SK-N-SH (cell line): Measurements from ENCODE around the gene EXOC4. TPM values are rescaled to one million over a fixed set of nuclear protein-coding genes. Genes with fewer than 3 reads are reported as not detected.
A peak's percentile ranks its signal among the peaks of the same experiment; 100 is the strongest.

Source experiments
- CTCF ChIA-PET: fragments of 300-600, 350-600 bp; formaldehyde crosslinking; extraction: SDS; loops from one replicate; lab custom pipeline; 2021; lab: Yijun Ruan, JAX
- POLR2A ChIA-PET: fragments of 350-600 bp; sonication (Branson Sonifier 250); formaldehyde crosslinking; extraction: SDS; loops from one replicate; lab custom pipeline; 2020; ENCODE audit warnings: antibody characterized with exemption, inconsistent platforms; lab: Yijun Ruan, JAX
- DNase-seq: peaks from one replicate; pipeline ENCODE4 v3.0.0; 2012
- H2AFZ ChIP-seq: fragments of 200-600 bp; sonication (generic); 2 replicates; pipeline ENCODE4 v1.8.1; 2016; ENCODE audit warnings: antibody characterized with exemption, mild to moderate bottlenecking, low read depth
- H3F3A ChIP-seq: fragments of 200-600 bp; sonication (generic); replicated peaks from 2 replicates; pipeline ENCODE3; 2016; ENCODE audit warnings: antibody characterized with exemption, mild to moderate bottlenecking; ENCODE audit not compliant: insufficient read depth
- H3K27ac ChIP-seq, 2 experiments: fragments of 200-500 bp in 1 of 2; fragments of 200-600 bp in 1 of 2; sonication (Bioruptor generic) in 1 of 2; sonication (generic), shearing (Covaris generic) in 1 of 2; 2 replicates each; pipeline versions ENCODE4 v1.5.1 to v1.6.1; 2014 to 2016; ENCODE audit warnings: low read depth in 2 of 2, inconsistent platforms in 1 of 2, low read length in 1 of 2, mild to moderate bottlenecking in 1 of 2, mixed read lengths in 1 of 2
- H3K27me3 ChIP-seq: fragments of 200-600 bp; sonication (generic), shearing (Covaris generic); 2 replicates; pipeline ENCODE4 v1.6.1; 2016; ENCODE audit warnings: mixed run types; ENCODE audit not compliant: insufficient read depth
- H3K36me3 ChIP-seq, 2 experiments: fragments of 200-500 bp in 1 of 2; fragments of 200-600 bp in 1 of 2; sonication (Bioruptor generic) in 1 of 2; sonication (generic) in 1 of 2; replicated peaks in 1 of 2; 2 replicates each; pipeline versions ENCODE3 to v1.5.1; 2014 to 2016; ENCODE audit warnings: low read length in 1 of 2, mild to moderate bottlenecking in 1 of 2; ENCODE audit not compliant: insufficient read depth in 2 of 2, control insufficient read depth in 1 of 2
- H3K4me1 ChIP-seq, 2 experiments: fragments of 200-500 bp in 1 of 2; fragments of 200-600 bp in 1 of 2; sonication (Bioruptor generic) in 1 of 2; sonication (generic), shearing (Covaris generic) in 1 of 2; 2 replicates each; pipeline versions ENCODE4 v1.5.1 to v1.6.1; 2014 to 2016; ENCODE audit warnings: low read depth in 1 of 2, low read length in 1 of 2, mixed run types in 1 of 2; ENCODE audit not compliant: insufficient read depth in 2 of 2, control insufficient read depth in 1 of 2
- H3K4me2 ChIP-seq: fragments of 200-600 bp; sonication (generic), shearing (Covaris generic); 2 replicates; pipeline ENCODE4 v1.6.1; 2017; ENCODE audit warnings: mixed run types
- H3K4me3 ChIP-seq, 2 experiments: fragments of 200-500 bp in 1 of 2; fragments of 200-600 bp in 1 of 2; sonication (Bioruptor generic) in 1 of 2; sonication (generic), shearing (Covaris generic) in 1 of 2; 2 replicates each; pipeline versions ENCODE4 v1.5.1 to v1.8.1; 2014 to 2016; ENCODE audit warnings: low read depth in 2 of 2, inconsistent platforms in 1 of 2, low read length in 1 of 2, mild to moderate bottlenecking in 1 of 2, mixed read lengths in 1 of 2, moderate library complexity in 1 of 2
- H3K79me2 ChIP-seq: fragments of 200-600 bp; sonication (generic); 2 replicates; pipeline ENCODE4 v1.8.1; 2017; ENCODE audit warnings: mild to moderate bottlenecking; ENCODE audit not compliant: insufficient read depth
- H3K9ac ChIP-seq: fragments of 200-600 bp; sonication (generic); 2 replicates; pipeline ENCODE4 v1.6.1; 2017; ENCODE audit warnings: mixed run types
- H3K9me2 ChIP-seq: fragments of 200-600 bp; sonication (generic); 2 replicates; pipeline ENCODE4 v1.6.1; 2017; ENCODE audit warnings: mixed run types
- H3K9me3 ChIP-seq: fragments of 200-600 bp; sonication (generic); 2 replicates; pipeline ENCODE4 v1.6.1; 2017; ENCODE audit warnings: mixed run types, mild to moderate bottlenecking, moderate library complexity
- H4K20me1 ChIP-seq: fragments of 200-600 bp; sonication (generic); 2 replicates; pipeline ENCODE4 v1.6.1; 2017; ENCODE audit warnings: mild to moderate bottlenecking, mixed run types; ENCODE audit not compliant: insufficient read depth
- ELF1 ChIP-seq: IDR thresholded peaks from 2 replicates; pipeline ENCODE4 v1.4.0; 2012
- EZH2phosphoT487 ChIP-seq: fragments of 200-600 bp; sonication (generic); IDR thresholded peaks from 2 replicates; pipeline ENCODE4 v1.6.1; 2017; ENCODE audit warnings: low read depth, mixed run types, mild to moderate bottlenecking, antibody characterized with exemption, moderate library complexity, borderline replicate concordance
- FOSL2 ChIP-seq: IDR thresholded peaks from 2 replicates; pipeline ENCODE4 v1.4.0; 2012; ENCODE audit warnings: low read depth, mild to moderate bottlenecking, moderate library complexity, borderline replicate concordance
- FOXM1 ChIP-seq: IDR thresholded peaks from 2 replicates; pipeline ENCODE4 v1.4.0; 2012; ENCODE audit warnings: low read depth, mild to moderate bottlenecking
- GABPA ChIP-seq: IDR thresholded peaks from 2 replicates; pipeline ENCODE4 v1.4.0; 2012; ENCODE audit warnings: low read depth, mild to moderate bottlenecking
- GATA2 ChIP-seq: sonication (generic); formaldehyde crosslinking; IDR thresholded peaks from 2 replicates; pipeline ENCODE4 v1.5.0; 2020; ENCODE audit warnings: mild to moderate bottlenecking, missing genetic modification reagents
- JUND ChIP-seq: IDR thresholded peaks from 2 replicates; pipeline ENCODE4 v1.4.0; 2012
- MEF2A ChIP-seq: IDR thresholded peaks from 2 replicates; pipeline ENCODE4 v1.4.0; 2012; ENCODE audit warnings: low read depth, borderline replicate concordance
- NFIC ChIP-seq: IDR thresholded peaks from 2 replicates; pipeline ENCODE4 v1.4.0; 2012; ENCODE audit warnings: borderline replicate concordance
- POLR2AphosphoS5 ChIP-seq: IDR thresholded peaks from 2 replicates; pipeline ENCODE4 v1.6.1; 2012; ENCODE audit warnings: low read depth, low read length
- RAD21 ChIP-seq: IDR thresholded peaks from 2 replicates; pipeline ENCODE4 v1.6.1; 2012; ENCODE audit warnings: mild to moderate bottlenecking, low read length
- RXRA ChIP-seq: IDR thresholded peaks from 2 replicates; pipeline ENCODE4 v1.4.0; 2012; ENCODE audit warnings: low read depth, mild to moderate bottlenecking, borderline replicate concordance
- SIN3A ChIP-seq: IDR thresholded peaks from 2 replicates; pipeline ENCODE4 v1.6.1; 2012; ENCODE audit warnings: low read depth, mild to moderate bottlenecking, low read length, moderate library complexity, borderline replicate concordance
- TAF1 ChIP-seq: IDR thresholded peaks from 2 replicates; pipeline ENCODE4 v1.6.1; 2012; ENCODE audit warnings: low read depth, mild to moderate bottlenecking, low read length, moderate library complexity, borderline replicate concordance
- TCF12 ChIP-seq: IDR thresholded peaks from 2 replicates; pipeline ENCODE4 v1.4.0; 2012
- YY1 ChIP-seq: IDR thresholded peaks from 2 replicates; pipeline ENCODE4 v1.4.0; 2012; ENCODE audit warnings: low read depth, mild to moderate bottlenecking
- polyA plus RNA-seq, 3 experiments: library from polyadenylated mRNA; depleted of rRNA; stranded (reverse); fragments of >200 nt; gene quantifications; 2 replicates each; pipeline ENCODE4 v1.2.3, GENCODE V29; 2012
- TF ChIP-seq, protein P1 (sequence below): IDR thresholded peaks from 2 replicates; pipeline ENCODE4 v1.4.0; 2012; ENCODE audit warnings: low read depth
- TF ChIP-seq, protein P2 (sequence below): fragments of 200-600 bp; sonication (generic); IDR thresholded peaks from 2 replicates; pipeline ENCODE4 v1.6.1; 2017; ENCODE audit warnings: antibody characterized with exemption, mild to moderate bottlenecking, moderate library complexity
- TF ChIP-seq, protein P3 (sequence below): fragments of 150-350 bp; IDR thresholded peaks from 2 replicates; pipeline ENCODE4 v1.6.1; 2017; ENCODE audit warnings: antibody characterized with exemption, low read length, low read depth, borderline replicate concordance
- TF ChIP-seq, protein P4 (sequence below): fragments of 150-350 bp; IDR thresholded peaks from 2 replicates; pipeline ENCODE4 v1.6.1; 2016; ENCODE audit warnings: mild to moderate bottlenecking, low read depth, low read length
- TF ChIP-seq, protein P5 (sequence below): IDR thresholded peaks from 2 replicates; pipeline ENCODE4 v1.4.0; 2012; ENCODE audit warnings: low read depth, borderline replicate concordance
- TF ChIP-seq, protein P6 (sequence below): IDR thresholded peaks from 2 replicates; pipeline ENCODE4; 2012
- TF ChIP-seq, protein P7 (sequence below): IDR thresholded peaks from 2 replicates; pipeline ENCODE4 v1.6.1; 2012; ENCODE audit warnings: mild to moderate bottlenecking, low read depth, low read length, moderate library complexity

The EXOC4 gene
- polyA plus RNA-seq, 1 of the 3 experiments (the other 2 are of a cell fraction): 37.3 TPM

DNA sequence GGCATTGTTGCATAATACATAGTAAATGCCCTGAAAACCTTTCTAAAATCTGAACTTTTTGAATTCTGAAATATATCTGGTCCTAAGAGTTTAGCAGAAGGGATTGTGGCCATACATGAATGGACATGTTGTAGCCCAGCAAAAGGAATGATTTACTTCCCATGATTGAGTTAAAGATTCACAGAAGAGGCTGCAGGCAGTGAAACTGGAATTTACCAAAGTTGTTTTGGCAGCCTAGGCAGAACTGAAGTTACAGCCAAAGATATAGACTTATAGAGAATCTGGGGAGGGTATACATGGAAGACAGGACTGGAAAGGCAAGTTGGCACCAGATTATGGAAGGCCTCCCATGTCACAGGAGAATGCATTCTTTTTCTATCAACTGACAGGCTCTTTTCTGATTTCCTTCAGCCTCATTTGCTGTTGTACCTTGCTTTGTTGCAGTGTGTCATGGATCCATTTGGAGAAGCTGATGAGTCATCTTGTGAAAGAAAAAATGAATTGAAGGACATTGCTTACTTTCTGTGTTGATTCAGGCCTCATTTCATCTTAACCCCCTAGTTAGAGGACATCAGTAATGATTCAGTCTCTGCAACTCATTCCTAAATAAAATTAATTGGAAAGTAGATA is 518.1 kb downstream of the EXOC4 start:
- TF ChIP-seq GABPA: no peak
- TF ChIP-seq, protein P1, sequence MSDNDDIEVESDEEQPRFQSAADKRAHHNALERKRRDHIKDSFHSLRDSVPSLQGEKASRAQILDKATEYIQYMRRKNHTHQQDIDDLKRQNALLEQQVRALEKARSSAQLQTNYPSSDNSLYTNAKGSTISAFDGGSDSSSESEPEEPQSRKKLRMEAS: no peak
- TF ChIP-seq FOXM1: no peak
- TF ChIP-seq SIN3A: no peak
- no peak for TF ChIP-seq ELF1
- no peak for TF ChIP-seq RXRA
- TF ChIP-seq, protein P2, sequence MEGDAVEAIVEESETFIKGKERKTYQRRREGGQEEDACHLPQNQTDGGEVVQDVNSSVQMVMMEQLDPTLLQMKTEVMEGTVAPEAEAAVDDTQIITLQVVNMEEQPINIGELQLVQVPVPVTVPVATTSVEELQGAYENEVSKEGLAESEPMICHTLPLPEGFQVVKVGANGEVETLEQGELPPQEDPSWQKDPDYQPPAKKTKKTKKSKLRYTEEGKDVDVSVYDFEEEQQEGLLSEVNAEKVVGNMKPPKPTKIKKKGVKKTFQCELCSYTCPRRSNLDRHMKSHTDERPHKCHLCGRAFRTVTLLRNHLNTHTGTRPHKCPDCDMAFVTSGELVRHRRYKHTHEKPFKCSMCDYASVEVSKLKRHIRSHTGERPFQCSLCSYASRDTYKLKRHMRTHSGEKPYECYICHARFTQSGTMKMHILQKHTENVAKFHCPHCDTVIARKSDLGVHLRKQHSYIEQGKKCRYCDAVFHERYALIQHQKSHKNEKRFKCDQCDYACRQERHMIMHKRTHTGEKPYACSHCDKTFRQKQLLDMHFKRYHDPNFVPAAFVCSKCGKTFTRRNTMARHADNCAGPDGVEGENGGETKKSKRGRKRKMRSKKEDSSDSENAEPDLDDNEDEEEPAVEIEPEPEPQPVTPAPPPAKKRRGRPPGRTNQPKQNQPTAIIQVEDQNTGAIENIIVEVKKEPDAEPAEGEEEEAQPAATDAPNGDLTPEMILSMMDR: no peak
- TF ChIP-seq, protein P3, sequence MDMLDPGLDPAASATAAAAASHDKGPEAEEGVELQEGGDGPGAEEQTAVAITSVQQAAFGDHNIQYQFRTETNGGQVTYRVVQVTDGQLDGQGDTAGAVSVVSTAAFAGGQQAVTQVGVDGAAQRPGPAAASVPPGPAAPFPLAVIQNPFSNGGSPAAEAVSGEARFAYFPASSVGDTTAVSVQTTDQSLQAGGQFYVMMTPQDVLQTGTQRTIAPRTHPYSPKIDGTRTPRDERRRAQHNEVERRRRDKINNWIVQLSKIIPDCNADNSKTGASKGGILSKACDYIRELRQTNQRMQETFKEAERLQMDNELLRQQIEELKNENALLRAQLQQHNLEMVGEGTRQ: no peak
- TF ChIP-seq JUND: peak; percentile 85
- TF ChIP-seq TAF1: no peak
- no peak for TF ChIP-seq RAD21
- TF ChIP-seq, protein P4, sequence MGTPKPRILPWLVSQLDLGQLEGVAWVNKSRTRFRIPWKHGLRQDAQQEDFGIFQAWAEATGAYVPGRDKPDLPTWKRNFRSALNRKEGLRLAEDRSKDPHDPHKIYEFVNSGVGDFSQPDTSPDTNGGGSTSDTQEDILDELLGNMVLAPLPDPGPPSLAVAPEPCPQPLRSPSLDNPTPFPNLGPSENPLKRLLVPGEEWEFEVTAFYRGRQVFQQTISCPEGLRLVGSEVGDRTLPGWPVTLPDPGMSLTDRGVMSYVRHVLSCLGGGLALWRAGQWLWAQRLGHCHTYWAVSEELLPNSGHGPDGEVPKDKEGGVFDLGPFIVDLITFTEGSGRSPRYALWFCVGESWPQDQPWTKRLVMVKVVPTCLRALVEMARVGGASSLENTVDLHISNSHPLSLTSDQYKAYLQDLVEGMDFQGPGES: no peak
- peak; percentile 94 for TF ChIP-seq FOSL2
- no peak for TF ChIP-seq MEF2A
- no peak for TF ChIP-seq EZH2phosphoT487
- TF ChIP-seq POLR2AphosphoS5: peak; percentile 16; the same call in 1 of the 2 replicates
- 0 out of 2 replicates have a peak, but pooled peaks have one; percentile 36 for TF ChIP-seq NFIC
- TF ChIP-seq, protein P5, sequence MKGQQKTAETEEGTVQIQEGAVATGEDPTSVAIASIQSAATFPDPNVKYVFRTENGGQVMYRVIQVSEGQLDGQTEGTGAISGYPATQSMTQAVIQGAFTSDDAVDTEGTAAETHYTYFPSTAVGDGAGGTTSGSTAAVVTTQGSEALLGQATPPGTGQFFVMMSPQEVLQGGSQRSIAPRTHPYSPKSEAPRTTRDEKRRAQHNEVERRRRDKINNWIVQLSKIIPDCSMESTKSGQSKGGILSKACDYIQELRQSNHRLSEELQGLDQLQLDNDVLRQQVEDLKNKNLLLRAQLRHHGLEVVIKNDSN: no peak
- no peak for TF ChIP-seq YY1
- TF ChIP-seq, protein P6, sequence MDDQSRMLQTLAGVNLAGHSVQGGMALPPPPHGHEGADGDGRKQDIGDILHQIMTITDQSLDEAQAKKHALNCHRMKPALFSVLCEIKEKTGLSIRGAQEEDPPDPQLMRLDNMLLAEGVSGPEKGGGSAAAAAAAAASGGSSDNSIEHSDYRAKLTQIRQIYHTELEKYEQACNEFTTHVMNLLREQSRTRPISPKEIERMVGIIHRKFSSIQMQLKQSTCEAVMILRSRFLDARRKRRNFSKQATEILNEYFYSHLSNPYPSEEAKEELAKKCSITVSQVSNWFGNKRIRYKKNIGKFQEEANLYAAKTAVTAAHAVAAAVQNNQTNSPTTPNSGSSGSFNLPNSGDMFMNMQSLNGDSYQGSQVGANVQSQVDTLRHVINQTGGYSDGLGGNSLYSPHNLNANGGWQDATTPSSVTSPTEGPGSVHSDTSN: no peak; the same call in 1 of the 2 replicates
- TF ChIP-seq, protein P7, sequence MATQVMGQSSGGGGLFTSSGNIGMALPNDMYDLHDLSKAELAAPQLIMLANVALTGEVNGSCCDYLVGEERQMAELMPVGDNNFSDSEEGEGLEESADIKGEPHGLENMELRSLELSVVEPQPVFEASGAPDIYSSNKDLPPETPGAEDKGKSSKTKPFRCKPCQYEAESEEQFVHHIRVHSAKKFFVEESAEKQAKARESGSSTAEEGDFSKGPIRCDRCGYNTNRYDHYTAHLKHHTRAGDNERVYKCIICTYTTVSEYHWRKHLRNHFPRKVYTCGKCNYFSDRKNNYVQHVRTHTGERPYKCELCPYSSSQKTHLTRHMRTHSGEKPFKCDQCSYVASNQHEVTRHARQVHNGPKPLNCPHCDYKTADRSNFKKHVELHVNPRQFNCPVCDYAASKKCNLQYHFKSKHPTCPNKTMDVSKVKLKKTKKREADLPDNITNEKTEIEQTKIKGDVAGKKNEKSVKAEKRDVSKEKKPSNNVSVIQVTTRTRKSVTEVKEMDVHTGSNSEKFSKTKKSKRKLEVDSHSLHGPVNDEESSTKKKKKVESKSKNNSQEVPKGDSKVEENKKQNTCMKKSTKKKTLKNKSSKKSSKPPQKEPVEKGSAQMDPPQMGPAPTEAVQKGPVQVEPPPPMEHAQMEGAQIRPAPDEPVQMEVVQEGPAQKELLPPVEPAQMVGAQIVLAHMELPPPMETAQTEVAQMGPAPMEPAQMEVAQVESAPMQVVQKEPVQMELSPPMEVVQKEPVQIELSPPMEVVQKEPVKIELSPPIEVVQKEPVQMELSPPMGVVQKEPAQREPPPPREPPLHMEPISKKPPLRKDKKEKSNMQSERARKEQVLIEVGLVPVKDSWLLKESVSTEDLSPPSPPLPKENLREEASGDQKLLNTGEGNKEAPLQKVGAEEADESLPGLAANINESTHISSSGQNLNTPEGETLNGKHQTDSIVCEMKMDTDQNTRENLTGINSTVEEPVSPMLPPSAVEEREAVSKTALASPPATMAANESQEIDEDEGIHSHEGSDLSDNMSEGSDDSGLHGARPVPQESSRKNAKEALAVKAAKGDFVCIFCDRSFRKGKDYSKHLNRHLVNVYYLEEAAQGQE: no peak
- no peak for TF ChIP-seq GATA2 (CRISPR knock-in tag)
- TF ChIP-seq TCF12: peak; percentile 13; the same call in 1 of the 2 replicates
- DNase-seq: no peak
- Histone ChIP-seq H2AFZ (0 out of 2 replicates have a peak overlapping the region, but pooled peaks have one; percentile 4), H3K4me3 (no peak overlapping the region), H3K9me2 (no peaks in the 10 kb centered on the region), H3F3A (peaks cover 12% of the 10 kb centered on the region), H3K27me3 (no peaks in the 10 kb centered on the region), H3K27ac (peak overlapping the region; percentile 67 to 100), H3K79me2 (no peaks in the 10 kb centered on the region), H3K36me3 (peaks cover 0 to 31% of the 10 kb centered on the region in 2 experiments), H3K4me2 (peak overlapping the region; percentile 21; the same call in 1 of the 2 replicates), H3K9me3 (no peaks in the 10 kb centered on the region), H4K20me1 (no peaks in the 10 kb centered on the region), H3K4me1 (peaks cover 12 to 74% of the 10 kb centered on the region in 2 experiments), H3K9ac (no peak overlapping the region)
- POLR2A ChIA-PET: interaction anchor here (0.5 to 2.6 kb wide), 10 partner anchors 11 to 213 kb away, joined by 3 to 11 read pairs (median 6); no protein-coding TSS in a partner anchor
- CTCF ChIA-PET: interaction anchor here (0.5 to 3.6 kb wide), 29 partner anchors 10 to 370 kb away, joined by 3 to 37 read pairs (median 5); no protein-coding TSS in a partner anchor
